ENCODE measurements around the gene POLR2C. TPM values are rescaled to one million over a fixed set of nuclear protein-coding genes. Genes with fewer than 3 reads are reported as not detected.

The POLR2C gene
- total RNA-seq, 1 experiment from 2014 or later, result 85.6 TPM

DNA sequence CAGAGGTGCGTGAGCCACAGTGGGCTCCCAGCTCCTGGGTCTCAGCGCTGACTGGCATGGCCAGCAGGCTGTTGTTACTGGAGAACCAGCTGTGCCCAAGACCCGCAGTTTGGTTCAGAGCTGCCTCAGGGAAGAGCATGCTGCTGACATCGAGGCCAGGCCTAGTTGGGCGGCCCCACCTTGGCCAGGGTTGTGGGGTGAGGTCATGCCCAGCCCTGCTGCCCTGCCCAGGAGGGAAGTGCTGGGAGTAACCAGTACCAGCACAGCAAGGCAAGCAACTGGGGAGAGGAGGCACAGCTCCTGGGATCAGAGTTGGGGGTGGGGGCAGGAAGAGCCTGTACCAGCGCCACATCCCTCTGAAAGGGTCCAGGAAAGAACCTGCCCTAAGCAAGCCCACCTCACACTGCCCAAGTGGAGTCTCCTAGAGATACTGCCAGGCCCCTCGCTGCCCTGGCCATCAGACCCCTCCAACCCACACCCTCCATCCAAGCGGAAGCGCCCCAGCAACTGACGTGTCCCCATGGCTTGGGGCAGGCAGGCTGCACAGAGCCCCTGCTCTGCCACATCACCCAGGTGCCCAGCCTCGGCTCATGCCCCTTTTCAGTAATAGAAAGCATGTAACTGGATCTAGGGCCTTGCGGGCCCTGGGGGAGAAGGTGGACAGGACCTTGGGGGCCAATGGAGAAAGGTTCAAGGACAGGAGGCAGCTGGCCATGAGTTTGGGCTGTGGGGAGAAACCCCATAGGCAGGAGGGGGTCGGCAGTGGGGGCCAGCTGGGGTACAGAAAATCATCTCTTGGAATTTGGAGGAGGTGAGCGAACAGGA is 22.8 kb downstream of the POLR2C start:
- DNase-seq, result peak; percentile 24
- peak overlapping the region; percentile 83; the same call in 1 of the 2 replicates for H3K14ac ChIP-seq (ENCODE audit: insufficient read depth, low read length)
- no peak overlapping the region for H2BK120ac ChIP-seq (ENCODE audit: low read depth, low read length, poor library complexity, severe bottlenecking)
- peak overlapping the region; percentile 31 for H3K9ac ChIP-seq (ENCODE audit: extremely low read depth, insufficient read length, low read length)
- peaks cover 14% of the 10 kb centered on the region for H3K23me2 ChIP-seq (ENCODE audit: insufficient read length, low read depth, low read length, poor library complexity, severe bottlenecking)
- WGBS (ENCODE audit: extremely low coverage, insufficient read length, low lambda C conversion rate), result no CpG with 5 or more reads among the region's 14 CpGs
- Mint-ChIP-seq H3K27ac (no peak overlapping the region), H3K4me3 (peak overlapping the region; percentile 82 to 90), H3K4me1 (peaks cover 21 to 35% of the 10 kb centered on the region in 2 experiments), H3K36me3 (ENCODE audit: insufficient read depth in 1 of 3, low read depth in 3 of 3) (no peaks in the 10 kb centered on the region; a peak in 2 of 7 replicates), H3K27me3 (ENCODE audit: low read depth) (peaks cover 28% of the 10 kb centered on the region), H3K9me3 (peaks cover 9 to 14% of the 10 kb centered on the region in 2 experiments; a peak in 4 of 5 replicates)
- no peak overlapping the region for H4K91ac ChIP-seq (ENCODE audit: insufficient read length, low read depth, low read length)
- no peak overlapping the region for H4K5ac ChIP-seq (ENCODE audit: insufficient read length, low read depth, low read length)
- H3K79me2 ChIP-seq (ENCODE audit: insufficient read depth, low read length), result no peaks in the 10 kb centered on the region
- H2AK5ac ChIP-seq (ENCODE audit: insufficient read length, low read length), result no peak overlapping the region
- H3K27me3 ChIP-seq (ENCODE audit: insufficient read depth, low read length), result no peaks in the 10 kb centered on the region
- H2AFZ ChIP-seq (ENCODE audit: low read length), result no peak overlapping the region
- H3K4me1 ChIP-seq (ENCODE audit: insufficient read depth, low read length), result peaks cover 2% of the 10 kb centered on the region; the same call in 1 of the 2 replicates
- H3K18ac ChIP-seq (ENCODE audit: insufficient read length, low read depth, low read length), result no peak overlapping the region
- TF ChIP-seq, protein P1, sequence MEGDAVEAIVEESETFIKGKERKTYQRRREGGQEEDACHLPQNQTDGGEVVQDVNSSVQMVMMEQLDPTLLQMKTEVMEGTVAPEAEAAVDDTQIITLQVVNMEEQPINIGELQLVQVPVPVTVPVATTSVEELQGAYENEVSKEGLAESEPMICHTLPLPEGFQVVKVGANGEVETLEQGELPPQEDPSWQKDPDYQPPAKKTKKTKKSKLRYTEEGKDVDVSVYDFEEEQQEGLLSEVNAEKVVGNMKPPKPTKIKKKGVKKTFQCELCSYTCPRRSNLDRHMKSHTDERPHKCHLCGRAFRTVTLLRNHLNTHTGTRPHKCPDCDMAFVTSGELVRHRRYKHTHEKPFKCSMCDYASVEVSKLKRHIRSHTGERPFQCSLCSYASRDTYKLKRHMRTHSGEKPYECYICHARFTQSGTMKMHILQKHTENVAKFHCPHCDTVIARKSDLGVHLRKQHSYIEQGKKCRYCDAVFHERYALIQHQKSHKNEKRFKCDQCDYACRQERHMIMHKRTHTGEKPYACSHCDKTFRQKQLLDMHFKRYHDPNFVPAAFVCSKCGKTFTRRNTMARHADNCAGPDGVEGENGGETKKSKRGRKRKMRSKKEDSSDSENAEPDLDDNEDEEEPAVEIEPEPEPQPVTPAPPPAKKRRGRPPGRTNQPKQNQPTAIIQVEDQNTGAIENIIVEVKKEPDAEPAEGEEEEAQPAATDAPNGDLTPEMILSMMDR (conservative IDR thresholded peaks at IDR 0.05), result no peak
- no peak overlapping the region for H3K23ac ChIP-seq (ENCODE audit: insufficient read length, low read depth, low read length)
- H3K4ac ChIP-seq (ENCODE audit: low read depth, low read length), result no peak overlapping the region
- H3K56ac ChIP-seq (ENCODE audit: insufficient read length, low read depth, low read length), result no peak overlapping the region
- H3K27ac ChIP-seq (ENCODE audit: insufficient read length, low read depth, low read length), result no peak overlapping the region
- H3K4me2 ChIP-seq (ENCODE audit: insufficient read depth, insufficient read length, low read length), result peak overlapping the region; percentile 76
- H2BK5ac ChIP-seq (ENCODE audit: insufficient read length, low read length), result no peak overlapping the region
- no peaks in the 10 kb centered on the region for H4K20me1 ChIP-seq (ENCODE audit: control insufficient read depth, insufficient read depth, insufficient read length)
- no peak overlapping the region for H2BK20ac ChIP-seq (ENCODE audit: low read depth, low read length, poor library complexity, severe bottlenecking)
- H3T11ph ChIP-seq (ENCODE audit: low read length), result no peak overlapping the region
- H3K79me1 ChIP-seq (ENCODE audit: insufficient read depth, low read depth, low read length, poor library complexity, severe bottlenecking), result peaks cover 5% of the 10 kb centered on the region
- H2BK15ac ChIP-seq (ENCODE audit: low read depth, low read length), result no peak overlapping the region
- H4K8ac ChIP-seq (replicated peaks; ENCODE audit: insufficient read length, low read depth, low read length), result no peak overlapping the region
- no peaks in the 10 kb centered on the region for H3K9me3 ChIP-seq (ENCODE audit: control insufficient read depth, low read depth, low read length)
- no peak overlapping the region for H2BK12ac ChIP-seq (ENCODE audit: insufficient read length, low read depth, low read length)

Measured in H9 (cell line).